GM21423 (cell line): ENCODE results near the gene SLC35G6.

ENCODE experiments used
- ATAC-seq: cut with Tn5 transposase; IDR thresholded peaks from one replicate; pipeline ENCODE4 v1.9.1; 2021; ENCODE audit warnings: mild to moderate bottlenecking, moderate library complexity; ENCODE audit not compliant: unreplicated experiment

SLC35G6 gene

DNA sequence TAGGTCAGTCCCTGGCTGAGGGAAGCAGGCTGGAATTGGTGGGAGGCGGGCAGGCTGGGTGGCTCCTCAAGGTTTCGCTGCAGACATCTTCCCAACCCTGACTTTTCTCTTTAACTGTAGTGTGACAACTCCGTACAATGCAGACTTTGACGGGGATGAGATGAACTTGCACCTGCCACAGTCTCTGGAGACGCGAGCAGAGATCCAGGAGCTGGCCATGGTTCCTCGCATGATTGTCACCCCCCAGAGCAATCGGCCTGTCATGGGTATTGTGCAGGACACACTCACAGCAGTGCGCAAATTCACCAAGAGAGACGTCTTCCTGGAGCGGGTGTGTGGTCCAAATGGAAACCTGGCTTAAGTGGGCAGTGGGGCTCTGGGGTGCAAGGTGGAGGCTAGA is 17.9 kb downstream of the SLC35G6 start:
- no peak for ATAC-seq

DNA sequence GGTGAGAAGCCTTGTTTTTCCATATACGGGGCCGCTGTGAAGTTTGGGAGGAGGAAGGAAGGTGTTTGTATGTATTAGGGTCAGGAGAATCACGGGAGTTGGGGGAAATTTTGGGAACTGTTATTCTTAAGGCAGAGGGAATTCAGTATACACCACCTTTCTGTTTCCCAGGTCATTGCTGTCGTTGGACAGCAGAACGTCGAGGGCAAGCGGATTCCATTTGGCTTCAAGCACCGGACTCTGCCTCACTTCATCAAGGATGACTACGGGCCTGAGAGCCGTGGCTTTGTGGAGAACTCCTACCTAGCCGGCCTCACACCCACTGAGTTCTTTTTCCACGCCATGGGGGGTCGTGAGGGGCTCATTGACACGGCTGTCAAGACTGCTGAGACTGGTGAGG is 20.5 kb downstream of the SLC35G6 start:
- no peak for ATAC-seq

DNA sequence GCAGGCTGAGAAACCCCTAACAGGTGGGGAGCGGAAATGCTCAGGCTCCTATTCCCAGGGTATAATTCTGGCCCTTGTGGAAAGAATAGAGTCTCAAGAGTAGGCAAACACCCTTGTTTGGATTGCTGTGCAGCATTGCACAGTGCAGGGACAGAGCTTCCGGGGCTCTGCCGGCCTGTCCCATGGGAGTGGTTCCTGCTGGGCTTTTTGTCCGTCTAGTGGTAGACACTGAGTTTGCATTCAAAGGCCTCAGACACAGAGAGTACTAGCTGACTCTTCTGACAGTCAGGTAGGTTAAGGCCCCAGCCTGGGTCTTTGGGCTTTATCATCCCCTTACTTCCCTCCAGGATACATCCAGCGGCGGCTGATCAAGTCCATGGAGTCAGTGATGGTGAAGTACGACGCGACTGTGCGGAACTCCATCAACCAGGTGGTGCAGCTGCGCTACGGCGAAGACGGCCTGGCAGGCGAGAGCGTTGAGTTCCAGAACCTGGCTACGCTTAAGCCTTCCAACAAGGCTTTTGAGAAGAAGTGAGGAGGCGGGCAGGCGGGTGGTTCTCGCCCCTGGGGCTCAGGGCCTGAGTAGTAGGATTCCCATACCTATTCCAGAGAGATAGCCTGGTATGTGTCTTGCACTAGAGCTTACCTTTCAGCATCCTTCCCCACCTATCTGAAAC is 21.1 kb downstream of the SLC35G6 start:
- ATAC-seq, result no peak

DNA sequence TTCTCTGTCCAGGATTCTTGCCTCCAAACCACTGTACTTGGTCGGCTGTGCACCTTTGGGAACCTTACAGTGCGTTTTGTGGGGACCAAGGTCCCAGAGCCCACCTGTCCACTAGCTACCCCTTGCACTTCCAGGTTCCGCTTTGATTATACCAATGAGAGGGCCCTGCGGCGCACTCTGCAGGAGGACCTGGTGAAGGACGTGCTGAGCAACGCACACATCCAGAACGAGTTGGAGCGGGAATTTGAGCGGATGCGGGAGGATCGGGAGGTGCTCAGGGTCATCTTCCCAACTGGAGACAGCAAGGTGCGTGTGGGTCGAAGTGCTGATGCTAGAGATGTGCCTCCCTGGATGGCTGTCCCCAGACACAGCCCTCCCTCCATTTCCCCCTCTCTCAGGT is 21.7 kb downstream of the SLC35G6 start:
- ATAC-seq, result no peak

GRCh38 chr17:7503521-7503920 is 22.3 kb downstream of the SLC35G6 start:
- ATAC-seq, result no peak

GRCh38 chr17:7508145-7508544 is 26.9 kb downstream of the SLC35G6 start:
- ATAC-seq, result no peak

DNA sequence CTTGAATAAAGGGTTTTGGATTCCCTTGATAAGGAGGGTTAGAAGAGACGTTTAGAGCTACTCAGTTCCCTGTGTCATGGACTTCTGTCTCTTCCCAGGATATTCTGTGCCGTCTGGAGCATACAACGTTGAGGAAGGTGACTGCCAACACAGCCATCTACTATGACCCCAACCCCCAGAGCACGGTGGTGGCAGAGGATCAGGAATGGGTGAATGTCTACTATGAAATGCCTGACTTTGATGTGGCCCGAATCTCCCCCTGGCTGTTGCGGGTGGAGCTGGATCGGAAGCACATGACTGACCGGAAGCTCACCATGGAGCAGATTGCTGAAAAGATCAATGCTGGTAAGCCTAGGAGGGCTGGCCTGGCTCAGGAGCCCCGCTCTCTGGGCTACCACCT is 27.6 kb downstream of the SLC35G6 start:
- ATAC-seq, result no peak

- no peak for ATAC-seq
Measured at GRCh38 chr17:7509937-7510336, 28.7 kb downstream of the SLC35G6 start.

DNA sequence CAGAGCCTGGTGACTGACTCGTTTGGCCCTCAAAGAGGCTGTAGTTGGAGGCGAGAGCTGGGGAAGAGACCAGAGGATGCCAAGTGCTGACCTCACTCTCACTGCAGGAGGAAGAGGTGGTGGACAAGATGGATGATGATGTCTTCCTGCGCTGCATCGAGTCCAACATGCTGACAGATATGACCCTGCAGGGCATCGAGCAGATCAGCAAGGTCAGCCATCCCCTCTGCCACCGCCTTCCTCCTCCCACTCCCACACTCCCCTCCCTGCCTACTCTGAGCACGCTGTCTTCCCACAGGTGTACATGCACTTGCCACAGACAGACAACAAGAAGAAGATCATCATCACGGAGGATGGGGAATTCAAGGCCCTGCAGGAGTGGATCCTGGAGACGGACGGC is 29.9 kb downstream of the SLC35G6 start:
- ATAC-seq, result no peak

- ATAC-seq, result no peak
Measured at GRCh38 chr17:7512105-7512504, 30.9 kb downstream of the SLC35G6 start.

DNA sequence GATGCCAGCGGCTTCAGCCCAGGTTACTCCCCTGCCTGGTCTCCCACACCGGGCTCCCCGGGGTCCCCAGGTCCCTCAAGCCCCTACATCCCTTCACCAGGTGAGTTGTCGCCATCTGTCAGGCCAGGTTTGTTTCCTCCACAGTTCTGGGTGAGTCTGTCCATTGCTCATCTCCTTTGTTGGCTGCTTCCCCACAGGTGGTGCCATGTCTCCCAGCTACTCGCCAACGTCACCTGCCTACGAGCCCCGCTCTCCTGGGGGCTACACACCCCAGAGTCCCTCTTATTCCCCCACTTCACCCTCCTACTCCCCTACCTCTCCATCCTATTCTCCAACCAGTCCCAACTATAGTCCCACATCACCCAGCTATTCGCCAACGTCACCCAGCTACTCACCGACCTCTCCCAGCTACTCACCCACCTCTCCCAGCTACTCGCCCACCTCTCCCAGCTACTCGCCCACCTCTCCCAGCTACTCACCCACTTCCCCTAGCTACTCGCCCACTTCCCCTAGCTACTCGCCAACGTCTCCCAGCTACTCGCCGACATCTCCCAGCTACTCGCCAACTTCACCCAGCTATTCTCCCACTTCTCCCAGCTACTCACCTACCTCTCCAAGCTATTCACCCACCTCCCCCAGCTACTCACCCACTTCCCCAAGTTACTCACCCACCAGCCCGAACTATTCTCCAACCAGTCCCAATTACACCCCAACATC is 31.7 kb downstream of the SLC35G6 start:
- no peak for ATAC-seq

GRCh38 chr17:7513850-7514419 is 32.7 kb downstream of the SLC35G6 start:
- no peak for ATAC-seq

DNA sequence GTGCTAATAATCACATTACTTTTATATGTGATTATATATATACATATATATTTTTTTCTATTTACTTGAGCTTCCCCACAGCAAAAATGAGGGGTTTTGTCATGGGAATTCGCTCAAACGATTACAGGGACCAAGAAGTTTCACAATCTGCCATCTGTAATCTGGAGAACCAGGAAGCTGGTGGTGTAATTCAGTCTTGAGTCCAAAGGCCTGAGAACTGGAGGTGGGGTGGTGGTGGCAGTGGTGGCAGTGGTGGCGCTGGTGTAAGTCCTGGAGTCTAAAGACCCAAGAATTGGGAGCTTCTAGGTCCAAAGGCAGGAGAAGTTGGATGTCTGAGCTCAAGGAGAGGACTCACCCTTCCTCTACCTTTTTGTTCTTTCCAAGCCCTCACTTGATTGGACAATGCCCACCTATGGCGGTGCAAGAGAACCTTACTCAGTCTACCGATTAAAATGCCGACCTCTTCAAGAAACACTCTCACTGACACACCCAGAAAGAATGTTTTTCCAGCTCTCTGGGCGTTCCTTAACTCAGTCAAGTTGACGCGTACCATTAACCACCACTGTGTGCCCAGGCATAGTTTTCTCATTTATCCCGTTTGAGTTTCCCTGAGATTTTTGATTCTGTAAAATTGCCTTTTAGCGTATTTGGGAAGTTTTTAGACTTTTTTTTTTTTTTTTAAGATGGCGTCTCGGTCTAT is 34.8 kb downstream of the SLC35G6 start:
- ATAC-seq, result no peak

DNA sequence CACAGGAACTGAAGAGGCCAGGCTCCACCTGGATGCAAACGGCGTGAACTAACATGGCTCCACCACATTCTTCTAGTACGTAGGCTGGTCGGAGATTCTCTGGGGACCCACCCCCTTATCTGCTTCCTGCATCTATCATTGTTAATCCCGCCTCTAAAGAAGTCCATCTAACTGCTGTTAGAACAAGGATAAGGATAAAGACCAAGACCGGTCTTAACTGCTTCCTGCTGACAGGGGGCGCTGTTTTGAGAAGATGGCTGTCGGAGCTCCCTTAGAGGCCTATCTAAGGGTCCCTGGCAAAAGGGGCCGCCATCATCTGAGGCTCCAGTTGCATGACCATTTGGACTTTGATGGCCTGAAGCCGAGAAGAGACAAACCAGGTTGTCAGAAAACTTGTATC is 41.8 kb downstream of the SLC35G6 start:
- ATAC-seq, result no peak

DNA sequence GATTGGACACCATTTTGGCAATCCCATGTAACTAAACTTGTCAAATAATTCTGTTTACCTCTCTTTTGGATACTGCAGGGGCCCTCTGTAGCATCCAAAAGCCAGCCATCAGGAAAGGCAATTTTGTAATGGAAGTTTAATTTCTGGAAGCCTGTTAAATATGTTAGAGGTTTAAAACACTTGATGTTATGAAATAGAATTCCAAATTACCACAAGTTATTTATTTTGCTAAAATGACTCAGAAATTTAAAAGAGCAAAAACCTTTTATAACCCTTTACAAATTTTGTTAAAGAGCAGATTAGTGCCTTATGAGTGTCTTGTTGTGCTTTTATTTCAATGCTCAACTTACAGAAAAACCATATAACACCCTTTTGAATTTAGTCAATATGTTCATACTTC is 47.6 kb downstream of the SLC35G6 start:
- no peak for ATAC-seq

GRCh38 chr17:7530023-7530900 is 49.0 kb downstream of the SLC35G6 start:
- no peak for ATAC-seq
